H1 (cell line): ENCODE data around the gene BIN1. TPM values are rescaled to one million over a fixed set of nuclear protein-coding genes. Genes with fewer than 3 reads are reported as not detected.
A peak's percentile ranks its signal among the peaks of the same experiment; 100 is the strongest.

Source experiments
- ASH2L ChIP-seq: fragments of 200-600, 300-600 bp; sonication (generic); IDR thresholded peaks from one replicate; pipeline ENCODE4 v1.7.1; 2017; ENCODE audit warnings: low read length
- CHD1 ChIP-seq: IDR thresholded peaks from 2 replicates; pipeline ENCODE4 v1.6.1; 2012; ENCODE audit warnings: low read depth, low read length, improper control_type of control experiment
- CHD7 ChIP-seq: fragments of 300-600 bp; sonication (generic); IDR thresholded peaks from 2 replicates; pipeline ENCODE4 v1.7.1; 2012; ENCODE audit warnings: low read length, moderate library complexity, mild to moderate bottlenecking, inconsistent platforms; ENCODE audit not compliant: insufficient replicate concordance
- JUN ChIP-seq: IDR thresholded peaks from 2 replicates; pipeline ENCODE4 v1.6.1; 2011; ENCODE audit warnings: low read depth, mild to moderate bottlenecking, improper control_type of control experiment, low read length
- KDM4A ChIP-seq: IDR thresholded peaks from one replicate; pipeline ENCODE4 v1.7.1; 2012; ENCODE audit warnings: low read depth, mild to moderate bottlenecking, moderate library complexity, low read length, inconsistent platforms; ENCODE audit not compliant: severe bottlenecking
- POLR2AphosphoS5 ChIP-seq: IDR thresholded peaks from 2 replicates; pipeline ENCODE4 v1.6.1; 2011; ENCODE audit warnings: low read depth, low read length
- RXRA ChIP-seq: IDR thresholded peaks from 2 replicates; pipeline ENCODE4 v1.6.1; 2011; ENCODE audit warnings: low read depth, mild to moderate bottlenecking, low read length, moderate library complexity; ENCODE audit not compliant: insufficient read depth
- SP2 ChIP-seq: IDR thresholded peaks from 2 replicates; pipeline ENCODE4 v1.6.1; 2012; ENCODE audit warnings: mild to moderate bottlenecking, low read length, inconsistent platforms
- SUZ12 ChIP-seq: fragments of 200-600 bp; sonication (generic); IDR thresholded peaks from 2 replicates; pipeline ENCODE4 v1.6.1; 2012; ENCODE audit warnings: mild to moderate bottlenecking, inconsistent platforms, low read length, moderate library complexity, mixed read lengths
- polyA plus RNA-seq, 7 experiments: library from polyadenylated mRNA; depleted of rRNA in 3 of 7; stranded (reverse) in 5 of 7; unstranded in 2 of 7; fragments of >200 nt in 5 of 7; fragments of 200-250 nt in 2 of 7; gene quantifications; 1 replicate in 5 of 7; 2 replicates in 1 of 7; 4 replicates in 1 of 7; pipeline versions ENCODE4 v1.2.1 to v1.2.3, GENCODE V29; 2011 to 2013; ENCODE audit warnings: missing spikeins in 2 of 7, mixed read lengths in 2 of 7
- total RNA-seq: library from RNA; stranded (reverse); fragmentation: NEBNext Ultra II Directional; extraction: Animal tissue kit (Norgen Biotek cat#: 25700); gene quantifications from 2 replicates; pipeline ENCODE4 v1.2.1, GENCODE V29; 2021
- TF ChIP-seq, protein P1 (sequence below): IDR thresholded peaks from 2 replicates; pipeline ENCODE4 v1.6.1; 2012; ENCODE audit warnings: inconsistent platforms

Gene BIN1
- total and polyA plus RNA-seq, 2 of the 8 experiments (the other 6 are each of a cell fraction or from before 2014, with no cell fraction given): 23.6 to 35.6 TPM

DNA sequence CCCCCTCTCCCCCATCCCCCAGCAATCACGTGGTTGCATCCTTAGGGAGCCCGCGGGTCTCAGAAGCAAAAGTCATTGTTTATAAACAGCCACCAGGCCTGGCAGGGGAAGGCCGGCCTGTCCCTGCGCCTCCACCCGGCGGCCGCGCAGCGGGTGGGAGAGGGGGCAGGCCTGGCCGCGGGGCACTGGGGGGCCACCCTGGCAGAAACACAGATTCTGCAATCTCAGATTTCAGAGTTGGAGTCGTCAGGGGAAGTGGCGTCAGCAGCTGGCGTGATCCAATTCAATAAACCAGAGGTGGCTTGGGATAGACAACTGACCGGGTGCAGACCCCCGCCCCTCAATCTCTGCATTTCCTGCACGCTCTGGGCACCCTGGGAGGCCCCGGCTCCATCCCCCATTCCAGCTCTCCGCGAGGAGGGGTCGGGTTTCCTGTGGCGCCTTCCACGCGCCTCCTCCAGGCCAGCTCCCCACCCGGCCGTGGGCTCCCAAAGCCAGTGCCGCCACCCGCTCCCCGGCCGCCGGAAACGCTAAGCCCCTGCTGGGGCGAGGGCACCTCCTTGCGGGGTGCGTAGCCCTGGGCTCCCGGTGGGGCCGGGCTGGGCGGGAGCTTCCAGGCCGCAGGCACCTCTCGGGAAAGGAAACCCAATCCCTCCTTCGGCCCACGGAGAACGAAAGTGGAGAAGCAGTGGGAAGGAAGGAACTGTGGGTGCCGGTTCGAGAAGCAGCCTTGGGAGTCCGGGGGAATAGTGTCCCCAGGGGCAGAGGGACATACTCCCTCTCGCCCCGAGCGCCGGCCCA is 1.1 kb downstream of the BIN1 start (continued):
- TF ChIP-seq, protein P1, sequence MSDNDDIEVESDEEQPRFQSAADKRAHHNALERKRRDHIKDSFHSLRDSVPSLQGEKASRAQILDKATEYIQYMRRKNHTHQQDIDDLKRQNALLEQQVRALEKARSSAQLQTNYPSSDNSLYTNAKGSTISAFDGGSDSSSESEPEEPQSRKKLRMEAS: no peak; the same call in 1 of the 2 replicates
- peak; percentile 76 for TF ChIP-seq ASH2L
- TF ChIP-seq RXRA: no peak
- TF ChIP-seq JUN: no peak
- TF ChIP-seq CHD1: no peak
- TF ChIP-seq KDM4A: peak; percentile 63
- TF ChIP-seq SUZ12: no peak
- TF ChIP-seq SP2: no peak
- no peak for TF ChIP-seq CHD7
- TF ChIP-seq POLR2AphosphoS5: no peak; the same call in 1 of the 2 replicates
